ENCODE results near the gene SCARF2.

Gene SCARF2

DNA sequence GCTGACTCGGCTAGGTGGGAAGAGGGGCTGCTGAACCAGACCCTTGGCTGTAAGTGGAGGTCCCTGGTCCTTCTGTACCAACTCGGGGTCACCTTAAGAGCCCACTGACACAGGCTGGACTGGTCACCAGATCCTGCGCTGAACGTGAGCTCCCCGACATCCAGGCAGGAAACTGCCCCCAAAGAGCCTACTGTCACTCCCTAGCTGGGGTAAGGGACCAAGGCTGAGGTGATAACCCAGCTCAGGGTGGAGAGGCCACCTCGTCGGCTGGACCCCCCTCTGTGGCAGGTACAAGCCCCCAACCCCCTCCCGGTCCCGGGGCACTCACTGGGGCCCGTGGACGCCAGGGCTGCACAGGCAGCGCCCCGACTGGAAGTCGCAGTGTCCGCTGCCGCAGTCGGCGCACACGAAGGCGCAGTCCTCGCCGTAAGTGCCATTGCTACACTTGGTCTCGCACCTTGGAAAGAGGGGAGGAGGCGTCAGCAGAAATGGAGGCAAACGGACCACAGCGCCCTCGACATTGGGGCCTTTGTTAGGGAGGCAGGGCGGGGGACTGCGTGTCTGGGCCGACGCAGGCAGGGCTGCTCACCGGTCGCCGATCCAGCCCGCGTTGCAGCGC, 7.4 kb downstream of the SCARF2 start:
- no peaks in the 10 kb centered on the region for H3K27me3 ChIP-seq (replicated peaks; ENCODE audit: control insufficient read depth, insufficient read depth, low read length)
- H3K4me1 ChIP-seq (ENCODE audit: control insufficient read depth, insufficient read depth, low read length), result no peaks in the 10 kb centered on the region
- H3K9ac ChIP-seq (ENCODE audit: low read length), result no peak overlapping the region
- H3K36me3 ChIP-seq (ENCODE audit: control insufficient read depth, insufficient read depth, low read length, severe bottlenecking), result peaks cover 18% of the 10 kb centered on the region
- no peak overlapping the region for H3K4me3 ChIP-seq (ENCODE audit: low read length)
- no peak for DNase-seq (ENCODE audit: low read depth)
- no peaks in the 10 kb centered on the region for H3K9me3 ChIP-seq (ENCODE audit: control insufficient read depth, low read length)

DNA sequence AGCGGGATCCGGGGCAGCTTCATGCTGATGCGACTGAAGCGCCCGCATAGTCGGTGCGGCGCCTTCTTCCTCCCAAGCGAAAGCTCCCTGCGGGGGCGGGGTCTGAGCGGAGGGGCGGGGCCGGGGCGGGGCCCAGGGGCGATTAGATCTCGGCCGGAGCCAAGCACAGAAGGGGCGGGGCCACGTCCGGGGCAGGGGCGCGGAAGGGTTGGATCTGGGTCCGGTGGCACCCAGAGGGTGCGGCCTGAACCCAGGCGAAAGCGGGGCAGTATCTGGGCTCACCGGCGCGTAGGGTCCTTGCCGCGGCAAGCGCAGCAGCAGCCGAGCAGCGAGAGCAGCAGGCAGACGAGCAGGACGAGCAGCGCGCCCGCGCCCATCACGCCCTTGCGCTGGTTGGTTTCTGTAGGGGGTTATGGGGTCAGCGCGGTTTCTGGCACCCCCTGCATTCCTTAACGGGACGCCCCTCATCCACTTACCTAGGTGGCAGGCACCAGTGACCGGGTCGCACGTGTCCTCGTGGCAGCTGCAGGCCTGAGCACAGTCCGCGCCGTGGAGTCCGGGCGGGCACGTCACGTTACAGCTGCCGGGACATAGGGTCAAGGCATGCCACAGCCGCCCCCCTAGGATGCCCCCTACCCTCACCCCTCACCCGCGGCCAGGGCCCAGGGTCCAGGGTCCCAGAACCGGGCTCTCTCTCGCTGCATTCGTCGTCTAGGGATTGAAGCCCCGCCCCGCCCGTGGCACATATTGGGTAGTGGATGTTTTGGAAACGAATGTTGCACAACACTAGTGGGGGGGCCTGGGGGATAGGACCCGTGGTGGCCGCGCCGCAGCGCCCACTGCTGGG, 8.1 kb downstream of the SCARF2 start:
- no peak overlapping the region for H3K9ac ChIP-seq (ENCODE audit: low read length)
- peaks cover 23% of the 10 kb centered on the region for H3K36me3 ChIP-seq (ENCODE audit: control insufficient read depth, insufficient read depth, low read length, severe bottlenecking)
- no peaks in the 10 kb centered on the region for H3K4me1 ChIP-seq (ENCODE audit: control insufficient read depth, insufficient read depth, low read length)
- H3K9me3 ChIP-seq (ENCODE audit: control insufficient read depth, low read length), result no peaks in the 10 kb centered on the region
- no peaks in the 10 kb centered on the region for H3K27me3 ChIP-seq (replicated peaks; ENCODE audit: control insufficient read depth, insufficient read depth, low read length)
- H3K4me3 ChIP-seq (ENCODE audit: low read length), result no peak overlapping the region
- DNase-seq (ENCODE audit: low read depth), result no peak

DNA sequence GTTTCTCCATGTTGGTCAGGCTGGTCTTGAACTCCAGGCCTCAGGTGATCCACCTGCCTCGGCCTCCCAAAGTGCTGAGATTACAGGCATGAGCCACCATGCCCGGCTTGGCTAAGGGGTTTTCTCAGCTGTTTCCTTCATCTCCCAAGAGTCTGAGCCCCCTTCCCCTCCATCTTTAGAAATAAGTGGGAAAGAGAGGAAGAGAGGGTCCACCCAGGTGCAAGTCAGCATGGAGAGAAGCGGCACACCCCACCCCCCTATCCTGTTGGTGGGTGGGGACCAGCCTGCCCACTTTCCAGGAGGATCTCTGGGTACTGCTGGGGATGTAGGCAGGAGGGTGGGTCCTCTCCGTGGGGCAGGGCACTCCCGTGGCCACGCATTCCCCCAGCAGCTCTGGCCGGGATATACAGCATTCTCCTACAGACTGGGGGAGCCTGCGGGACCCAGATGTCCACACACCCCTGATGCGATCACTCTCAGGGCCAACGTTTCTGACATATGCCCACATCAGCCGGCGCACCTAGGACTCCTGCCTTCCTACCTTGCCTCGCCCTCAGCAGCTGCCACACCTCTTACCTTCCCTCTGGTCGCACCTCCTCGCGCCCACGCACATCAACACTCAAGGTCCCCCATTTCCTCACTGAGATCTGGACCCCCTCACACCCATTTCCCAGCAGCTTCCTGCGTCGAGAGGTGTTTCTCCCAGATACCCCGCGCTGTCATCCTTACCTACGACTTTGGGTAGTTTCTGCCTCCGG, 8.9 kb downstream of the SCARF2 start:
- no peak overlapping the region for H3K9ac ChIP-seq (ENCODE audit: low read length)
- H3K36me3 ChIP-seq (ENCODE audit: control insufficient read depth, insufficient read depth, low read length, severe bottlenecking), result peaks cover 23% of the 10 kb centered on the region
- no peaks in the 10 kb centered on the region for H3K9me3 ChIP-seq (ENCODE audit: control insufficient read depth, low read length)
- no peak for DNase-seq (ENCODE audit: low read depth)
- no peaks in the 10 kb centered on the region for H3K27me3 ChIP-seq (replicated peaks; ENCODE audit: control insufficient read depth, insufficient read depth, low read length)
- H3K4me1 ChIP-seq (ENCODE audit: control insufficient read depth, insufficient read depth, low read length), result peaks cover 2% of the 10 kb centered on the region
- no peak overlapping the region for H3K4me3 ChIP-seq (ENCODE audit: low read length)

DNA sequence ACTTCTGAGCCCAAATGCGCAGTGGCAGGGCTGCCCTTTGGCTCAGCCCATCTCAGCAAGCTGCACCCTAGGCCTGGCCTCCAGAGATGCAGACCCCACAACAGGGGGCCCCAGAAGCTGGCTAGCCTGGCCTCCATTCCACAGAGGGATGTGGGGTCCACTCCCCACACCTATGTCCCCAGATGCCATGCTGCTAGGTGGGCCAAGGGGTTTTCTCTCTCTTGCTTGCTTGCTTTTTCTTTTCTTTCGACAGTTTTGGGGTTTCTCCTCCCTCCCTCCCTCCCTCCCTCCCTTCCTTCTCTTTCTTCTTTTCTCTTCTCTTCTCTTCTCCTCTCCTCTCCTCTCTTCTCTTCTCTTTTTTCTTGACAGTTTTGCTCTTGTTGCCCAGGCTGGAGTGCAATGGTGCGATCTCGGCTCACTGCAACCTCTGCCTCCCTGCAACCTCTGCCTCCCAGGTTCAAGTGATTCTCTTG, 9.6 kb downstream of the SCARF2 start:
- H3K36me3 ChIP-seq (ENCODE audit: control insufficient read depth, insufficient read depth, low read length, severe bottlenecking), result peaks cover 23% of the 10 kb centered on the region
- no peak overlapping the region for H3K9ac ChIP-seq (ENCODE audit: low read length)
- no peaks in the 10 kb centered on the region for H3K9me3 ChIP-seq (ENCODE audit: control insufficient read depth, low read length)
- no peak for DNase-seq (ENCODE audit: low read depth)
- H3K4me1 ChIP-seq (ENCODE audit: control insufficient read depth, insufficient read depth, low read length), result peaks cover 8% of the 10 kb centered on the region
- no peaks in the 10 kb centered on the region for H3K27me3 ChIP-seq (replicated peaks; ENCODE audit: control insufficient read depth, insufficient read depth, low read length)
- H3K4me3 ChIP-seq (ENCODE audit: low read length), result no peak overlapping the region

DNA sequence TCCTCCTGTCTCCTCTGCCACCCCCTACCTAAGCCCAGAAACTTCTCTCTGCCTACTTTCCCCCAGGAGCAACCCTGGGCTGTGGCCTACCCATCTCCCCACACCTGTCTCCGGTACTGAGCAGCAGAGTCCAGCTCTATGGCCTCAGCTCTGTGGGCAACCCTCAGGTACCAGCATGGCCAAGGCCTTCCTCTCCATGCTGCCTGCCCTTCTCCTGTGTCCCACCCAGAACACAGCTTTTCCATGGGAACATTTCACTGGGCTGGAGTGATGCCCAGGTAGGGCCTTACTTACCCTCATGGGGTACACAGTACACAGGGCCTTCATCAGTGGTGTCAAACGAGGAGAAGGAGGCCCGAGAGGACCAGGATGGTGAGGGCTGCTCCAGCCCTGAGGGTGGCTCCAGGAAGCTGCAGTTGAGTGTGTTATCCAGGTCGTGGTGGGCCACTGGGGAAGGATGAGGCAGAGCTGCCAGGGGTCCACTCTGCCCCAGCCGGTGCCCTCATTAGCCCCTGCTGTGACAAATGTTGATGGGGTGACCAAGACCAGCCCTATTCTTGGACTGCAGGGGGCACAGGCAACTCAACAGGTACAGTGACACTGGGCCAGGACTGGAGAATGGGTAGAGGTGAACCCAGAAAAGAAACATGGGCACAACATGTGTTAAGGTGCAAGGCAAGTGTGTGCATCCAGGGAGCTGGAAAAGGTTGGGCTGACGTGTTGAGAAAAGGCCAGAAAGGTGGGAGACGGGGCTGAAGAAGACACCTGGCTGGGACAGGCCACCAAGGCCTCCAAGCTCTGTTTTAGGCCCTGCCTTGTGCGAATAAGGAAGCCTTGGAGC, 10.3 kb downstream of the SCARF2 start:
- H3K4me3 ChIP-seq (ENCODE audit: low read length), result no peak overlapping the region
- peaks cover 23% of the 10 kb centered on the region for H3K36me3 ChIP-seq (ENCODE audit: control insufficient read depth, insufficient read depth, low read length, severe bottlenecking)
- no peak for DNase-seq (ENCODE audit: low read depth)

DNA sequence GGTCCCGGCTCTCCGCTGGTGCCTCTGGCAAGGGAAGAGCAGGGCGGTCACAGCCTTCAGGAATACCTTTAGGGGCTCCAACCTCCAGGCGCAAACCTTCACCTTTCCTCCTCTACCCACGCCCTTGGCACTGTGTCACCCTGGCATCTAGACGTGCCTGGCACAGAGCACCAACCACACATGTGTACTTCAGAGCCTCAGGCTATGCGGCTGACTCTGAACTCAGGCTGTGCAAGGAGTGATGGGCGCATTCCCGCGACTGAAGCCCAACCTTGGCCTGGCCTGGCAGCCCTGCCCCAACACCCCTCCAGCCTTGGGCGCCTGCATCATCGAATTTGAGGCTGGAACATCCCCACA, 11.4 kb downstream of the SCARF2 start:
- Histone ChIP-seq H3K4me1 (ENCODE audit: control insufficient read depth, insufficient read depth, low read length) (peaks cover 16% of the 10 kb centered on the region), H3K36me3 (ENCODE audit: control insufficient read depth, insufficient read depth, low read length, severe bottlenecking) (peaks cover 23% of the 10 kb centered on the region), H3K4me3 (ENCODE audit: low read length) (no peak overlapping the region), H3K27me3 (replicated peaks; ENCODE audit: control insufficient read depth, insufficient read depth, low read length) (no peaks in the 10 kb centered on the region), H3K9ac (ENCODE audit: low read length) (no peak overlapping the region), H3K9me3 (ENCODE audit: control insufficient read depth, low read length) (no peaks in the 10 kb centered on the region)
- no peak for DNase-seq (ENCODE audit: low read depth)

More for the DNA sequence above, 10.3 kb downstream of the SCARF2 start:
- Histone ChIP-seq H3K9ac (ENCODE audit: low read length) (no peak overlapping the region), H3K4me1 (ENCODE audit: control insufficient read depth, insufficient read depth, low read length) (peaks cover 15% of the 10 kb centered on the region), H3K9me3 (ENCODE audit: control insufficient read depth, low read length) (no peaks in the 10 kb centered on the region), H3K27me3 (replicated peaks; ENCODE audit: control insufficient read depth, insufficient read depth, low read length) (no peaks in the 10 kb centered on the region)

DNA sequence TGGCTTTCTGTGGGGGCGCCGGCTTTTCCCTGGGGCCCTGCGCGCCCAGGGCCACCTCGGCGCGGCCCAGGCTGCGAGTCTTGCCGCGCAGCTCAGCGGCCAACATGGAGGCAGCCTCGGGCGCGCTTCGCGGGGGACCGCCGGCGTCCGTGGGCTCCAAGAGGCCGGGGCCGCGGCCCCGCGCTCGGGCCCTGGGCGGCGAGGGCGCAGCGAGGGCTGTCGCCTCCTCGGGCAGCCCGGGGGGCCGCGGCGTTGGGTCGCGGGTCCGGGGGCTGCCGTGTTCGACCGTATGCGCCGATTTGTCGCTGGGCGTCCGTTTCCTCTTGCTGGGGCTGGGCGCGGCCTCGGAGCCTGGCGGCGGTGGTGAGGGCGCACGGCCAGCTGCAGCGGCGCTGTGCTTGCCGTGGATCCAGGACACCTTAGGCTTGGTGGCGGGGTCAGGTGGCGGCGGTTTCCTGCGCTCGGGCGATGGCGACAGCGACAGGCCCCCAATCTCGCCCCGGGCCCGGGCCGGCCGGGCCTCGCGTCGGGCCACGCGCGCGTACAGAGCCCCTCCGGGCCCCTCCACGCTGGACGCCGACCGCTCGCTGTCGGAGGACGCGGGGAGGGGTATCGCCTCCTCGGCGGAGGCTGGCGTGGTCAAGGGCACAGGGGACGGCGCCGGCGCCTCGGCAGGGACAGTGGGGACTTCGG, 11.9 kb downstream of the SCARF2 start:
- DNase-seq (ENCODE audit: low read depth), result no peak
- peaks cover 16% of the 10 kb centered on the region for H3K4me1 ChIP-seq (ENCODE audit: control insufficient read depth, insufficient read depth, low read length)
- no peaks in the 10 kb centered on the region for H3K9me3 ChIP-seq (ENCODE audit: control insufficient read depth, low read length)
- no peak overlapping the region for H3K9ac ChIP-seq (ENCODE audit: low read length)
- no peak overlapping the region for H3K4me3 ChIP-seq (ENCODE audit: low read length)
- H3K27me3 ChIP-seq (replicated peaks; ENCODE audit: control insufficient read depth, insufficient read depth, low read length), result no peaks in the 10 kb centered on the region
- peaks cover 23% of the 10 kb centered on the region for H3K36me3 ChIP-seq (ENCODE audit: control insufficient read depth, insufficient read depth, low read length, severe bottlenecking)

DNA sequence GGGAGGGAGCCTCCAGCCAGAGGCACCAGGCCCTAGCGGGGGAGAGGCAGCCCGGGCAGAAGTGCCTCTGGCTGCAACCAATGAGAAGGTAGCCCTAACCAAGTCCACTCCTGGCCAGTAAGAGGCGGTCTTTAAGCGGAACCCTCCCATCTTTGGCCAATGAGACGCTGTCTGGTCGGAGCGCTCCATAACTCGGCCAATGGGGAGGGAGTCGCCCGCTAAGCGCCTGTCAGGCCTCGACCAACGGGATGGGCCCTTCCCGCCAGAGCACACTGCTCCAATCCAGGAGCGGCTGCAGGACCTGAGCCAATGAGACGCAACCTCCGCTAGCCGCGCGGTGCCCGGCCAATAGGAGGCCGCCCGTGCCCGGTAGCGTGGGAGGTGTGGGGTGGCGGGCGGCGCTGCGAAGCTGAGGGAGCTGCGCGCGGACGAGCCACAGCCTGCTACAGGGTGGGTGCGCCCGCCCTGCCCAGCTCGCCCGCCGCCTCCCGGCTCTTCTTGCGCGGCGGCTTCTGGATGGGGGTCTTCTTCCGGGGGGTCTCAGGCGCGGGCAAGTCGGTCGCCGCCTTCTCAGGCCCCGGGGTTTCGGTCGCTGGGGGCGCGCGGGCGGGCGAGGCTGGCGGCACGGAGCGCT, 12.6 kb downstream of the SCARF2 start:
- Histone ChIP-seq H3K4me3 (ENCODE audit: low read length) (no peak overlapping the region), H3K4me1 (ENCODE audit: control insufficient read depth, insufficient read depth, low read length) (peaks cover 16% of the 10 kb centered on the region), H3K9me3 (ENCODE audit: control insufficient read depth, low read length) (no peaks in the 10 kb centered on the region), H3K9ac (ENCODE audit: low read length) (no peak overlapping the region), H3K27me3 (replicated peaks; ENCODE audit: control insufficient read depth, insufficient read depth, low read length) (no peaks in the 10 kb centered on the region), H3K36me3 (ENCODE audit: control insufficient read depth, insufficient read depth, low read length, severe bottlenecking) (peaks cover 23% of the 10 kb centered on the region)
- DNase-seq (ENCODE audit: low read depth), result no peak

DNA sequence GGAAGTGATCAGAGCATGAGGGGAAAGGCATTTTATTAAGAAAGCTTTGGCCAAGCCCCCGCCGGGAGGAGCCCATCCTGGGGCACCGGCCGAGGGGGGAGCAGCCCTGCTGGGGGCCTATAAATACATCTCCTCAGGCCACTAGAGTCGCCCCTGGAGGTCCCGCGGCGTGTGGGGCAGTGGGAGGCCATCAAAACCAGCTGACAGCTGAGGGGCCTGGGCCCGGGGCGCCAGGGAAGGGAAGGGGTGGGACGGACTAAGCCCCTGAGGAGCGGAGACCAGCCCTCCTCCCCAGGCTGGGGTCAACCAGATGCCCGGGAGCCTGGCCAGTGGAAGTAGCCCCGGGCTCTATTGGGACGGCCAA, 13.1 kb downstream of the SCARF2 start:
- Histone ChIP-seq H3K9ac (ENCODE audit: low read length) (no peak overlapping the region), H3K9me3 (ENCODE audit: control insufficient read depth, low read length) (no peaks in the 10 kb centered on the region), H3K27me3 (replicated peaks; ENCODE audit: control insufficient read depth, insufficient read depth, low read length) (no peaks in the 10 kb centered on the region), H3K4me1 (ENCODE audit: control insufficient read depth, insufficient read depth, low read length) (peaks cover 16% of the 10 kb centered on the region), H3K4me3 (ENCODE audit: low read length) (no peak overlapping the region), H3K36me3 (ENCODE audit: control insufficient read depth, insufficient read depth, low read length, severe bottlenecking) (peaks cover 23% of the 10 kb centered on the region)
- no peak for DNase-seq (ENCODE audit: low read depth)

DNA sequence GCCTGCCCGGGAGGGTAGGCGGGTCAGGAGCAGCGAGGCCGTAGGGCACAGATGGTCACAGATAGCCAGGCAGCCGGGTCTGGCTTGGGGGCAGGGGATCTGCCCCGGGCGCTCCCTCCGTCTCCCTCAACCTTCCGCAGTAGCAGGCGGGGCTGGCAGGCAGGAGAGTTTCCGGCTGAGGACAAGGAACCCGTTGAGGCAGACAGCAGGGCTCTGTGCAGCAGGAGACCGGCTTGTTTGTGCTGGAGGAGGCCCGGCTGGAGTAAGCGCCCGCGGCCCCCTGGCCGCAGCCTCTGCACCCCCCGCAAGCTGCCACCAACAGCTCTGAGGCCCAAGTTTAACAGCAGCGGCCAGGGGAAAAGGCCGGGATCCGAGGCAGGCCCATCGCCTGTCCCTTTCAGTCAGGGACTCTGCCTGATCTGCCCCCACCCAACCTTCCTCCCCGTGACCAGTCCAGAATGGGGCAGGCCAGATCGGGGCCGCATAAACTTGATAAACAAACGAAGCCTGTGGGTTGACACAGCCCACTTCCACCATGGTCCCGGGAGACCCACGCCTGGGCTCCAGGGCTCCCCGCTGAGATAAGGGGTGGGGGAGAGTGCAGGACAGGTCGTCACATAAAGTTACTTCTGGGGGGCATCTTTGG, 13.6 kb downstream of the SCARF2 start:
- H3K4me1 ChIP-seq (ENCODE audit: control insufficient read depth, insufficient read depth, low read length), result peaks cover 16% of the 10 kb centered on the region
- no peaks in the 10 kb centered on the region for H3K27me3 ChIP-seq (replicated peaks; ENCODE audit: control insufficient read depth, insufficient read depth, low read length)
- H3K36me3 ChIP-seq (ENCODE audit: control insufficient read depth, insufficient read depth, low read length, severe bottlenecking), result peaks cover 22% of the 10 kb centered on the region
- H3K9ac ChIP-seq (ENCODE audit: low read length), result no peak overlapping the region
- H3K9me3 ChIP-seq (ENCODE audit: control insufficient read depth, low read length), result no peaks in the 10 kb centered on the region
- no peak overlapping the region for H3K4me3 ChIP-seq (ENCODE audit: low read length)
- DNase-seq (ENCODE audit: low read depth), result no peak
